Osteoblast (primary cell): ENCODE results near the gene FN3KRP. TPM values are rescaled to one million over a fixed set of nuclear protein-coding genes. Genes with fewer than 3 reads are reported as not detected.

ENCODE experiments used
- DNase-seq: peaks from one replicate; pipeline ENCODE4 v3.0.0; 2011; ENCODE audit warnings: low spot score, mixed read lengths; ENCODE audit not compliant: insufficient read length; ENCODE audit errors: missing footprints
- H2AFZ ChIP-seq: 2 replicates; pipeline ENCODE4 v1.6.0; 2011; ENCODE audit warnings: mild to moderate bottlenecking, low read length
- H3K27ac ChIP-seq: 2 replicates; pipeline ENCODE4 v1.5.1; 2011; ENCODE audit warnings: mild to moderate bottlenecking, low read depth, low read length, moderate library complexity
- H3K27me3 ChIP-seq: 2 replicates; pipeline ENCODE4 v1.6.0; 2012; ENCODE audit warnings: mild to moderate bottlenecking, control low read depth, inconsistent platforms, low read length, moderate library complexity; ENCODE audit not compliant: insufficient read depth
- H3K36me3 ChIP-seq: 2 replicates; pipeline ENCODE4 v1.5.1; 2011; ENCODE audit warnings: mild to moderate bottlenecking, low read length, control low read depth, moderate library complexity; ENCODE audit not compliant: insufficient read depth
- H3K4me1 ChIP-seq: 2 replicates; pipeline ENCODE4 v1.5.1; 2011; ENCODE audit warnings: mild to moderate bottlenecking, low read length, control low read depth, moderate library complexity; ENCODE audit not compliant: insufficient read depth
- H3K4me2 ChIP-seq: 2 replicates; pipeline ENCODE4 v1.6.0; 2011; ENCODE audit warnings: mild to moderate bottlenecking, low read length; ENCODE audit not compliant: insufficient read depth
- H3K4me3 ChIP-seq: fragments of 200-600 bp; sonication (generic); 3 replicates; pipeline ENCODE4 v1.5.1; 2012; ENCODE audit warnings: mild to moderate bottlenecking, low read length, inconsistent platforms; ENCODE audit not compliant: insufficient read depth
- H3K79me2 ChIP-seq: 2 replicates; pipeline ENCODE4 v1.6.0; 2012; ENCODE audit warnings: mild to moderate bottlenecking, low read length, control low read depth, inconsistent platforms; ENCODE audit not compliant: insufficient read depth
- H3K9me3 ChIP-seq: 2 replicates; pipeline ENCODE4 v1.5.1; 2011; ENCODE audit warnings: low read depth, low read length, control low read depth
- H4K20me1 ChIP-seq: 2 replicates; pipeline ENCODE4 v1.6.0; 2012; ENCODE audit warnings: mild to moderate bottlenecking, low read length, control low read depth; ENCODE audit not compliant: insufficient read depth
- CTCF ChIP-seq: IDR thresholded peaks from 2 replicates; pipeline ENCODE4 v1.5.1; 2011; ENCODE audit warnings: mild to moderate bottlenecking, low read depth, low read length, moderate library complexity; ENCODE audit errors: extremely low read depth
- total RNA-seq: library from RNA; depleted of rRNA; stranded (reverse); fragments of >200 nt; gene quantifications from 2 replicates; pipeline ENCODE4 v1.2.3, GENCODE V29; 2012

Gene FN3KRP
- total RNA-seq, 1 donor = 10.1 TPM

DNA sequence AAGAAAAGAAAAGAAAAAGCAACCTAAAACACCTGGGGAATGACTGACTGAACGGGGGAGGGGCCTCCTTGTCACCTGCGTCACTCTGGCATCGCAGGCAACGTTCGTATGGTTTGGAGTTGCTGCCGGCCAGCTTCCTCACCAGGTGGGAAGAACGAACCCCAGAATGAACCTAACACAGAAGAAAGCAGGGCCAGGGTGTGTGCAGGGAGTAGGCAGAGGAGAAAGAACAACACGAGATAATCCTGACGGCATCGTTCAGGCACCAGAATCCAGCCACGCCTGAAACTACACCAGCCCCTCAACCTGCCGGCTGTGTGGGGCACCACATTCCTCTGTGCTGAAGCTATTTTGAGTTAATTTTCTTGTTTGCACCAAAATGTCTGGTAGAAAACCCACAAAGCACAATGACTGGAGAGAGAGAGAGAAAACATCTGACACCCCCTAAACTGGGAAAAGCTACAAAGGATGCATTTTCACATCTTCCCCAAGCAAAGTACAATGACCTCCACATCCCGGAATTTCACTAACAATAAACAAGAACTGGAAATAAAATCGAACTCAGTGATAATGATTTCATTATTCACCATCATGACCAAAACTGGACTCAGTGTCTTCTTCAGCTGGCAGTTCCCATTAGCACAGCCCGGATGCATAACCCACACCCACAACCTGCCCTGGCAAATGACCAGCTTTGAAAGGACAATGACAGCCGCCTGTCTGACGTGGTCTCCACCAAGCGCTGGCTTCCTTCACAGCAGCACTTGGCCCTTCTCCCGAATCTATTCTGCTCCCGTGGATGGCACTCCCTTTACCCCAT is 41.6 kb upstream of the FN3KRP start:
- Histone ChIP-seq H3K27me3 (no peaks in the 10 kb centered on the region), H4K20me1 (peaks cover 4% of the 10 kb centered on the region), H3K36me3 (no peaks in the 10 kb centered on the region), H3K79me2 (no peaks in the 10 kb centered on the region), H3K4me2 (no peak overlapping the region), H2AFZ (no peak overlapping the region), H3K9me3 (no peaks in the 10 kb centered on the region), H3K4me1 (no peaks in the 10 kb centered on the region), H3K4me3 (no peak overlapping the region), H3K27ac (no peak overlapping the region)
- peak; percentile 63 for DNase-seq
- TF ChIP-seq CTCF = no peak

- Histone ChIP-seq H3K36me3 (no peaks in the 10 kb centered on the region), H2AFZ (no peak overlapping the region), H3K4me3 (no peak overlapping the region), H3K4me2 (no peak overlapping the region), H3K4me1 (no peaks in the 10 kb centered on the region), H3K27ac (no peak overlapping the region), H3K9me3 (no peaks in the 10 kb centered on the region), H3K27me3 (no peaks in the 10 kb centered on the region), H4K20me1 (peaks cover 4% of the 10 kb centered on the region), H3K79me2 (no peaks in the 10 kb centered on the region)
- no peak for TF ChIP-seq CTCF
- peak; percentile 54 for DNase-seq
Observed at GRCh38 chr17:82675476-82676245, 40.8 kb upstream of the FN3KRP start.

DNA sequence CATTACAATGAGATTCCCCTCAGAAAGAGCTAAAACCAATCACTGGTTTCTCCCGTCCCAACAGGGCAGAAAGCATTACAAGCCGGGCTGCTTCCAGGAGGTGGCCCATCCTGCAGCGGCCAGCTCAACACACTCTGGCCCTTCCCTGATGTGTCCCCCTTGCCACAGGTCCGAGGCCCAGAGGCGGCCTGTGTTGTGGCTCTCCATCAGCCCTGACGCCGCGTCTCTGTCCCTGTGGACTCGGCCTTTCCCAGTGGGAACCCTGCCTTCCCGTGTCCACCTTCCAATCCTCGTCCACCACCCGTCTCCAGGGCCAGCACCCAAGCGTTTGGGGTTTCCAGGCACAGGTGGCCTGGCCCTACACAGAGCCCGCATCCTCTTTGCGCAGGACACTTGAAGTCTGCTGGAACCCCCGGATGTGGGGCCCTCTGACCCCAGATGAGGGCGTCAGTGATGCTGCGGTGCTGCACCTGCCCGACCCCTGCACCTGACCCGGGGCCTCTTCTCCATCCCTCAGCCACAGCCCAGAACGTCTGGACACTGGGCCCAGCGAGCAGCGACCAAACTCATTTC is 39.1 kb upstream of the FN3KRP start:
- no peak overlapping the region for H3K4me3 ChIP-seq
- DNase-seq = peak; percentile 4
- H3K9me3 ChIP-seq = peaks cover 3% of the 10 kb centered on the region
- H2AFZ ChIP-seq = no peak overlapping the region
- no peak overlapping the region for H3K27ac ChIP-seq
- H3K27me3 ChIP-seq = no peaks in the 10 kb centered on the region
- H3K4me1 ChIP-seq = no peaks in the 10 kb centered on the region
- TF ChIP-seq CTCF = no peak
- no peaks in the 10 kb centered on the region for H3K79me2 ChIP-seq
- peaks cover 4% of the 10 kb centered on the region for H4K20me1 ChIP-seq
- H3K4me2 ChIP-seq = no peak overlapping the region
- H3K36me3 ChIP-seq = no peaks in the 10 kb centered on the region
